Gastroesophageal sphincter (tissue), 4 donors: ENCODE results near the gene LRRC51. TPM values are rescaled to one million over a fixed set of nuclear protein-coding genes. Genes with fewer than 3 reads are reported as not detected.
A peak's percentile ranks its signal among the peaks of the same experiment; 100 is the strongest.

Source experiments
- ATAC-seq: fragments of 150-250 bp; one replicate; pipeline ENCODE4 v1.9.1; 2016; ENCODE audit warnings: mild to moderate bottlenecking, moderate library complexity
- H3K27ac ChIP-seq, 4 donors: fragments of 200-600 bp; sonication (generic) in 3 of 4; 1 replicate in 3 of 4; 2 replicates in 1 of 4; pipeline ENCODE4 v1.5.1; 2016 to 2019
- H3K27me3 ChIP-seq: fragments of 200-600 bp; sonication (generic); one replicate; pipeline ENCODE4 v1.5.1; 2019
- H3K36me3 ChIP-seq, 2 donors: fragments of 200-600 bp; sonication (generic); one replicate each; pipeline ENCODE4 v1.5.1; 2019; ENCODE audit warnings: control low read depth in 1 of 2
- H3K4me1 ChIP-seq, 3 donors: fragments of 200-600 bp; sonication (generic); 1 replicate in 2 of 3; 2 replicates in 1 of 3; pipeline ENCODE4 v1.5.1; 2016 to 2019; ENCODE audit warnings: control low read depth in 2 of 3
- H3K4me3 ChIP-seq, 2 donors: fragments of 200-600 bp; sonication (generic); one replicate each; pipeline ENCODE4 v1.5.1; 2019; ENCODE audit warnings: mild to moderate bottlenecking in 1 of 2, moderate library complexity in 1 of 2
- H3K9me3 ChIP-seq, 3 donors: fragments of 200-600 bp; sonication (generic); one replicate each; pipeline ENCODE4 v1.5.1; 2017 to 2019; ENCODE audit warnings: control low read depth in 2 of 3
- CTCF ChIP-seq, 4 experiments: fragments of 200-600 bp in 2 of 4; fragments of 450-650 bp in 2 of 4; sonication (generic) in 1 of 4; IDR thresholded peaks; one replicate each; pipeline ENCODE4 v1.5.1; 2017 to 2019; ENCODE audit warnings: antibody characterized with exemption in 4 of 4, mild to moderate bottlenecking in 2 of 4, moderate library complexity in 2 of 4
- EP300 ChIP-seq: sonication (generic); formaldehyde crosslinking; IDR thresholded peaks from one replicate; pipeline ENCODE4 v1.6.1; 2017; ENCODE audit warnings: antibody characterized with exemption, mild to moderate bottlenecking
- POLR2A ChIP-seq, 2 donors: fragments of 450-650 bp; IDR thresholded peaks; one replicate each; pipeline ENCODE4 v1.6.1; 2017; ENCODE audit warnings: antibody characterized with exemption in 2 of 2, mild to moderate bottlenecking in 2 of 2, moderate library complexity in 1 of 2
- POLR2AphosphoS5 ChIP-seq: sonication (generic); formaldehyde crosslinking; IDR thresholded peaks from one replicate; pipeline ENCODE4 v1.6.1; 2017; ENCODE audit warnings: antibody characterized with exemption
- WGBS, 2 donors: methylation state at CpG; one replicate each; pipeline ENCODE4 v1.1.5; 2018; ENCODE audit warnings: low coverage in 1 of 2; 5-methylcytosine and 5-hydroxymethylcytosine counted together
- total RNA-seq, 4 donors: library from RNA; depleted of rRNA; stranded (reverse); fragments of >200 nt; gene quantifications; one replicate each; pipeline ENCODE4 v1.1.0, GENCODE V29; 2016

LRRC51 gene
- total RNA-seq = 10 to 100 TPM in 2 of 4 donors, 1 to 10 TPM in 2; 6.4 to 18.4 (median 10.7) TPM

DNA sequence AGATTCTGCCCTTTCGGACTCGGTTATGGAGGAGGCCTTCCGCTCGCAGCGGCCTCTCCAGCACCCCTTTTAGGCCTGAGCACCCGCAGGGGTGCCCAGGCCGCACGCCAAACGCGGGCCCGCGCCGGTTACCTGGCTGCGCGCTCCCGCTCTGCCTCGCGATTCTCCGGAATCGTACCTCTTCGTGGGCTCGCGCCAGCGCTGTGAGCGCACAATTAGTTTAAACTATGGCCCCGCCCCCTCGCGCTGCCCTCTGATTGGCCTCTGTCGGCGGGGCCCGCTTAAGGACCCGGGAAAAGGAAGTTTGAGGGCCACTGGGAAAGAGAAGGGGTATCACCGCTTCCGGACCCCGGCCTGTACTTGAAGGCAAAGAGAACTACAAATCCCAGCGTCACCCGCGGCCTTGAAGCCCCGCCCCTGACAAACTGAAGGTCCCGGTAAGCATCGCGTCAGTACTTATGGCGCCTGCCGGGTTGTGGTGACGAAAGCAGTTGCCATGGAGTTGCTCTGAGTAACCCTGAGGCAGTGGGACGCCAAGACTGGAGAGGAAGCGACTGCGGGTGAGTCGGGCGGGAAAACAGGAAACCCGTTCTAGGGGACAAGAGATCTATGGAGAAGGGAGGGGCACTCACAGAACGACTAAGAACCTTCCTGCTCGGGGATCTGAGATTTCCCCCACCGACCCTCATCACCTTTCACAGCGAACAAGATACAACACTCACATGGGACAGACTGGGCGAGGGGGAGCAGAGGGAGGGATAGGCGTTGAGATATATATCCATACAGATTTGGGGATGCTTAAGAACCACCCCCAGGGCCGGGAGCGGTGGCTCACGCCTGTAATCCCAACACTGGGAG, at the start of gene LRRC51, which contains the start of gene NUMA1:
LRRC51 (plus strand) TSS at position 525 of the 858 bp plus-strand sequence. CDS start 8,234 bp downstream, outside the sequence.
NUMA1 (minus strand) TSS at position 217 of the 858 bp plus-strand sequence. CDS start 44,599 bp downstream, outside the sequence.
- peak; percentile 96 for ATAC-seq
- H3K27ac ChIP-seq = peak within 1 kb of the TSS; percentile 75 to 97 (median 94)
- no peaks in the 10 kb centered on the region for H3K27me3 ChIP-seq
- H3K4me1 ChIP-seq = peaks cover 0 to 37% (median 0%) of the 10 kb centered on the region in 3 donors
- no peaks in the 10 kb centered on the region for H3K36me3 ChIP-seq
- H3K4me3 ChIP-seq = peak within 1 kb of the TSS; percentile 54 to 79
- 0% methylated on average over 2 to 7 of the region's 60 CpGs for WGBS, 2 donors
- H3K9me3 ChIP-seq = no peaks in the 10 kb centered on the region
- peak; percentile 61 to 65 for TF ChIP-seq POLR2A (IDR thresholded peaks at IDR 0.05)
- TF ChIP-seq CTCF (IDR thresholded peaks at IDR 0.05) = no peak
- TF ChIP-seq EP300 = no peak
- peak; percentile 78 for TF ChIP-seq POLR2AphosphoS5

- Histone ChIP-seq H3K4me3 (no peak overlapping the region), H3K27me3 (no peaks in the 10 kb centered on the region), H3K4me1 (peaks cover 25 to 82% (median 40%) of the 10 kb centered on the region in 3 donors), H3K9me3 (no peaks in the 10 kb centered on the region), H3K36me3 (peaks cover 0 to 38% of the 10 kb centered on the region in 2 donors), H3K27ac (peak overlapping the region in 3 of 4 donors; percentile 29 to 97 (median 96))
- no peak for ATAC-seq
- 41 to 50% methylated on average over 2 to 3 of the region's 3 CpGs for WGBS, 2 donors
- no peak for TF ChIP-seq POLR2A (IDR thresholded peaks at IDR 0.05)
- no peak for TF ChIP-seq POLR2AphosphoS5
- no peak for TF ChIP-seq EP300
- no peak for TF ChIP-seq CTCF (IDR thresholded peaks at IDR 0.05)
These were observed 44.0 kb upstream of the LRRC51 start for GRCh38 chr11:72036687-72037086.

- Histone ChIP-seq H3K9me3 (no peaks in the 10 kb centered on the region), H3K4me1 (peaks cover 23 to 82% (median 45%) of the 10 kb centered on the region in 3 donors), H3K36me3 (peaks cover 0 to 29% of the 10 kb centered on the region in 2 donors), H3K4me3 (peak overlapping the region; percentile 64 to 72), H3K27me3 (no peaks in the 10 kb centered on the region), H3K27ac (peak overlapping the region; percentile 95 to 97 (median 96))
- TF ChIP-seq CTCF (IDR thresholded peaks at IDR 0.05) (no peak), POLR2AphosphoS5 (no peak), POLR2A (IDR thresholded peaks at IDR 0.05) (no peak), EP300 (no peak)
- ATAC-seq = no peak
- 50% methylated on average over 2 of the region's 4 CpGs; no CpG with 5 or more reads in 1 of the 2 donors for WGBS, 2 donors
These were observed 42.9 kb upstream of the LRRC51 start for GRCh38 chr11:72037554-72038311.

GRCh38 chr11:72038491-72038890, 42.2 kb upstream of the LRRC51 start:
- TF ChIP-seq POLR2A (IDR thresholded peaks at IDR 0.05) (peak in 1 of 2 donors; percentile 41), CTCF (IDR thresholded peaks at IDR 0.05) (no peak), POLR2AphosphoS5 (peak; percentile 82)
- H3K9me3 ChIP-seq = no peaks in the 10 kb centered on the region
- peak overlapping the region; percentile 95 to 97 (median 96) for H3K27ac ChIP-seq
- peak; percentile 68 for ATAC-seq
- 0% methylated on average over 1 to 2 of the region's 2 CpGs for WGBS, 2 donors
- peak overlapping the region; percentile 64 to 72 for H3K4me3 ChIP-seq
- peaks cover 0 to 24% of the 10 kb centered on the region in 2 donors for H3K36me3 ChIP-seq
- H3K27me3 ChIP-seq = no peaks in the 10 kb centered on the region
- H3K4me1 ChIP-seq = peaks cover 26 to 82% (median 47%) of the 10 kb centered on the region in 3 donors
